ENCODE results near the gene LAMP5.
A peak's percentile ranks its signal among the peaks of the same experiment; 100 is the strongest.

Gene LAMP5

GRCh38 chr20:9565910-9566550 lies 51.6 kb downstream of the LAMP5 start:
- no peaks in the 10 kb centered on the region for H3K36me3 Mint-ChIP-seq (ENCODE audit: low read depth)
- H3K4me1 Mint-ChIP-seq = no peaks in the 10 kb centered on the region
- H3K9me3 Mint-ChIP-seq = no peaks in the 10 kb centered on the region
- DNase-seq = no peak
- TF ChIP-seq CTCF (IDR thresholded peaks at IDR 0.05) = no peak
- peaks cover 10% of the 10 kb centered on the region for H3K27me3 Mint-ChIP-seq (ENCODE audit: low read depth, poor library complexity)
- no peak overlapping the region for H3K27ac Mint-ChIP-seq
- no peak overlapping the region for H3K4me3 Mint-ChIP-seq

- peaks cover 4% of the 10 kb centered on the region for H3K4me1 Mint-ChIP-seq
- H3K36me3 Mint-ChIP-seq (ENCODE audit: low read depth) = no peaks in the 10 kb centered on the region
- no peak overlapping the region for H3K27ac Mint-ChIP-seq
- no peak overlapping the region for H3K4me3 Mint-ChIP-seq
- no peak for TF ChIP-seq CTCF (IDR thresholded peaks at IDR 0.05)
- no peaks in the 10 kb centered on the region for H3K9me3 Mint-ChIP-seq
- H3K27me3 Mint-ChIP-seq (ENCODE audit: low read depth, poor library complexity) = peaks cover 13% of the 10 kb centered on the region
- DNase-seq = no peak
Observed at GRCh38 chr20:9566977-9567376, 52.6 kb downstream of the LAMP5 start.

DNA sequence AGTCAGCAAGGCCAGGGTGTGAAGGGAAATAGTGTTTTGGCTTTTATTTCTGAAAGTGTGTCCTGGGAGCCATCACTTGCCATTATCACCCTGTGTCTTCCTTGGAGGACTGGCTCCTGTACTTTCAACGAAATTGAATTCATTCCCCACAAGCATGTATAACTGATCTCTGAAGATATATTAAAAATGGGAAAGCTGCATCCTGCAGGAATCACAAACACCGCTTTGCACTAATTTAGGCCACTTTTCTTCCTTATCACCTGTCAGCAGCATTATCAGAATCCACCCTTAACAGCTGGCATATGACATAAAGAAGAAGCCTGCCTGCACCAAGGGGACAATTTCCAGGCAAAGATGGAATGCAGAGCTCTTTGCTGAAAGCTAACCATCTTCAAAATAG lies 56.2 kb downstream of the LAMP5 start:
- TF ChIP-seq CTCF (IDR thresholded peaks at IDR 0.05) = no peak
- Mint-ChIP-seq H3K27ac (no peak overlapping the region), H3K27me3 (ENCODE audit: low read depth, poor library complexity) (peaks cover 9% of the 10 kb centered on the region)

GRCh38 chr20:9571783-9572182 lies 57.4 kb downstream of the LAMP5 start:
- TF ChIP-seq CTCF (IDR thresholded peaks at IDR 0.05) = no peak
- Mint-ChIP-seq H3K4me3 (no peak overlapping the region), H3K9me3 (no peaks in the 10 kb centered on the region), H3K27ac (no peak overlapping the region), H3K4me1 (peaks cover 36% of the 10 kb centered on the region), H3K36me3 (ENCODE audit: low read depth) (no peaks in the 10 kb centered on the region), H3K27me3 (ENCODE audit: low read depth, poor library complexity) (peaks cover 9% of the 10 kb centered on the region)
- no peak for DNase-seq

More for the DNA sequence above, 56.2 kb downstream of the LAMP5 start:
- Mint-ChIP-seq H3K9me3 (no peaks in the 10 kb centered on the region), H3K4me3 (no peak overlapping the region), H3K36me3 (ENCODE audit: low read depth) (no peaks in the 10 kb centered on the region), H3K4me1 (peaks cover 36% of the 10 kb centered on the region)
- DNase-seq = no peak

DNA sequence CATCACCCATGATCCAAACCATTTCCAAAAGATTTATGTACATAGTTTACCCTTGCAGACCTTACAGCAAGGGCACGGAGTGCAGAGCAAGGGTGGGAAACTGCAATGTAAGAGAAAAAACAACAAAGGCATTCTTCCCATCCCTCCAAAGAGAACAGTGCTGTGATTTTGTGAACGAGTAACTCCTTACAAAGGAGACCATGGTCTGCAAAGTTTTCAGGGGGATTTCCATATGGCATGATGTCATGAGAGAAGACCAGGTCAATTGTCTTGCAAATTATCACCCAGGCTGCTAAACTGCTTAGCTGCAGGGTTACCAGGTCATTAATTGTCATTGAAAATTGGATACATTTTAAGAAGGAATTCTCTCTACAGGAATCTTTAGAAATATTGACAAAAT lies 58.3 kb downstream of the LAMP5 start:
- H3K4me1 Mint-ChIP-seq = peaks cover 36% of the 10 kb centered on the region
- no peak for TF ChIP-seq CTCF (IDR thresholded peaks at IDR 0.05)
- peaks cover 9% of the 10 kb centered on the region for H3K27me3 Mint-ChIP-seq (ENCODE audit: low read depth, poor library complexity)
- no peaks in the 10 kb centered on the region for H3K36me3 Mint-ChIP-seq (ENCODE audit: low read depth)
- no peak overlapping the region for H3K4me3 Mint-ChIP-seq
- peak overlapping the region; percentile 46 for H3K27ac Mint-ChIP-seq
- no peak for DNase-seq
- no peaks in the 10 kb centered on the region for H3K9me3 Mint-ChIP-seq
